ENCODE results near the gene MGARP. TPM values are rescaled to one million over a fixed set of nuclear protein-coding genes. Genes with fewer than 3 reads are reported as not detected.
"Not testable (repeated sequence)": the region's sequence is repeated elsewhere in the genome, so short reads cannot be mapped to it uniquely, and the experiment has no call there.

The MGARP gene
- polyA plus RNA-seq, 2 of the 4 experiments (the other 2 are of a cell fraction) = 1.1 to 1.4 TPM

- ChIA-PET POLR2A (no interaction called here), CTCF (no interaction called here)
- FAIRE-seq (no peak), ATAC-seq (no peak), DNase-seq (ENCODE audit: low read depth in 1 of 2, low spot score in 1 of 2) (no peak)
- no peak overlapping the region for H3K4me2 ChIP-seq
- 37% methylated on average over 2 of the region's 2 CpGs for WGBS (ENCODE audit: missing lambda C conversion rate)
- TF ChIP-seq HOXA7 (CRISPR knock-in tag; IDR thresholded peaks at IDR 0.05) = no peak
- TF ChIP-seq CBX8 (IDR thresholded peaks at IDR 0.05) = no peak
- no peak for TF ChIP-seq MAFK (IDR thresholded peaks at IDR 0.05; ENCODE audit: partially characterized antibody)
- TF ChIP-seq SREBF2 (IDR thresholded peaks at IDR 0.05) = no peak
- no peak for TF ChIP-seq HDAC2 (IDR thresholded peaks at IDR 0.05)
- TF ChIP-seq REST (IDR thresholded peaks at IDR 0.05) = no peak
- TF ChIP-seq CEBPB (IDR thresholded peaks at IDR 0.05) = no peak
- TF ChIP-seq PHF8 (IDR thresholded peaks at IDR 0.05; ENCODE audit: borderline replicate concordance, low read depth) = no peak
- TF ChIP-seq NFE2L2 (conservative IDR thresholded peaks at IDR 0.05; ENCODE audit: low read length) = no peak
- no peak for TF ChIP-seq BHLHE40 (IDR thresholded peaks at IDR 0.05; ENCODE audit: low read depth, low read length)
- no peak for TF ChIP-seq MAX (IDR thresholded peaks at IDR 0.05)
- no peak overlapping the region for H3K27ac ChIP-seq
- H3K4me1 ChIP-seq = no peaks in the 10 kb centered on the region
- no peak overlapping the region for H3K4me3 ChIP-seq
- H3K9me3 ChIP-seq = no peaks in the 10 kb centered on the region
Observed at GRCh38 chr4:139256349-139256748, 23.7 kb downstream of the MGARP start.

DNA sequence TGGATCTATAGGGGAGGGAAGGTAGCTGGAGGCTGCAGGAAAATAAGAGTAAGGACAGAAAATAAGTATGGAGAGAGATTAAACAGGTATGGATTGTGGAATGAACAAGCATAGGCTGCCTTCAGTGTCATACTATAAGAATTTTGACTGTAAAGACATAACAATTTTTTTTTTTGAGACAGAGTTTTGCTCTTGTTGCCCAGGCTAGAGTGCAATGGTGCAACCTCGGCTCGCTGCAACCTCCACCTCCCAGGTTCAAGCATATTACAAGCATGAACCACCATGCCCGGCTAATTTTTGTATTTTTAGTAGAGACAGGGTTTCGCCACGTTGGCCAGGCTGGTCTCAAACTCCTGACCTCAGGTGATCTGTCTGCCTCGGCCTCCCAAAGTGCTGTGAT is 24.4 kb downstream of the MGARP start:
- CTCF ChIA-PET = interaction anchor here (1.1 kb wide), 1 partner anchor 31 kb away, joined by 3 read pairs; no protein-coding TSS in a partner anchor
- POLR2A ChIA-PET; DNase-seq (ENCODE audit: low read depth in 1 of 2, low spot score in 1 of 2); H3K27ac ChIP-seq; ATAC-seq; H3K9me3 ChIP-seq; H3K4me2 ChIP-seq; H3K4me1 ChIP-seq; H3K4me3 ChIP-seq; FAIRE-seq: not testable (repeated sequence)
- 86% methylated on average over 6 of the region's 6 CpGs for WGBS (ENCODE audit: missing lambda C conversion rate)

GRCh38 chr4:139253713-139254112 is 26.3 kb downstream of the MGARP start:
- FAIRE-seq (no peak), ATAC-seq (no peak), DNase-seq (ENCODE audit: low read depth in 1 of 2, low spot score in 1 of 2) (no peak)
- ChIA-PET POLR2A (no interaction called here), CTCF (no interaction called here)
- TF ChIP-seq NFE2L2 (conservative IDR thresholded peaks at IDR 0.05; ENCODE audit: low read length) (no peak), JUNB (IDR thresholded peaks at IDR 0.05) (no peak), RNF2 (IDR thresholded peaks at IDR 0.05; ENCODE audit: borderline replicate concordance, low read depth) (no peak), HES2 (IDR thresholded peaks at IDR 0.05) (no peak), GATA3 (IDR thresholded peaks at IDR 0.05; ENCODE audit: borderline replicate concordance) (no peak), ZSCAN20 (CRISPR knock-in tag; IDR thresholded peaks at IDR 0.05) (no peak), SREBF2 (IDR thresholded peaks at IDR 0.05) (no peak), CBX8 (IDR thresholded peaks at IDR 0.05) (no peak), HOXB13 (CRISPR knock-in tag; IDR thresholded peaks at IDR 0.05; ENCODE audit: low read depth) (no peak)
- TF ChIP-seq, protein P1, sequence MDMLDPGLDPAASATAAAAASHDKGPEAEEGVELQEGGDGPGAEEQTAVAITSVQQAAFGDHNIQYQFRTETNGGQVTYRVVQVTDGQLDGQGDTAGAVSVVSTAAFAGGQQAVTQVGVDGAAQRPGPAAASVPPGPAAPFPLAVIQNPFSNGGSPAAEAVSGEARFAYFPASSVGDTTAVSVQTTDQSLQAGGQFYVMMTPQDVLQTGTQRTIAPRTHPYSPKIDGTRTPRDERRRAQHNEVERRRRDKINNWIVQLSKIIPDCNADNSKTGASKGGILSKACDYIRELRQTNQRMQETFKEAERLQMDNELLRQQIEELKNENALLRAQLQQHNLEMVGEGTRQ (IDR thresholded peaks at IDR 0.05) = no peak
- TF ChIP-seq, protein P2, sequence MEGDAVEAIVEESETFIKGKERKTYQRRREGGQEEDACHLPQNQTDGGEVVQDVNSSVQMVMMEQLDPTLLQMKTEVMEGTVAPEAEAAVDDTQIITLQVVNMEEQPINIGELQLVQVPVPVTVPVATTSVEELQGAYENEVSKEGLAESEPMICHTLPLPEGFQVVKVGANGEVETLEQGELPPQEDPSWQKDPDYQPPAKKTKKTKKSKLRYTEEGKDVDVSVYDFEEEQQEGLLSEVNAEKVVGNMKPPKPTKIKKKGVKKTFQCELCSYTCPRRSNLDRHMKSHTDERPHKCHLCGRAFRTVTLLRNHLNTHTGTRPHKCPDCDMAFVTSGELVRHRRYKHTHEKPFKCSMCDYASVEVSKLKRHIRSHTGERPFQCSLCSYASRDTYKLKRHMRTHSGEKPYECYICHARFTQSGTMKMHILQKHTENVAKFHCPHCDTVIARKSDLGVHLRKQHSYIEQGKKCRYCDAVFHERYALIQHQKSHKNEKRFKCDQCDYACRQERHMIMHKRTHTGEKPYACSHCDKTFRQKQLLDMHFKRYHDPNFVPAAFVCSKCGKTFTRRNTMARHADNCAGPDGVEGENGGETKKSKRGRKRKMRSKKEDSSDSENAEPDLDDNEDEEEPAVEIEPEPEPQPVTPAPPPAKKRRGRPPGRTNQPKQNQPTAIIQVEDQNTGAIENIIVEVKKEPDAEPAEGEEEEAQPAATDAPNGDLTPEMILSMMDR (IDR thresholded peaks at IDR 0.05) = no peak
- Histone ChIP-seq H3K4me1 (no peaks in the 10 kb centered on the region), H3K4me2 (no peak overlapping the region), H3K27ac (no peak overlapping the region), H3K4me3 (no peak overlapping the region), H3K9me3 (no peaks in the 10 kb centered on the region)
- 91% methylated on average over 3 of the region's 3 CpGs for WGBS (ENCODE audit: missing lambda C conversion rate)

Data from A549 (cell line).